Activated CD8-positive, alpha-beta memory T cell treated with anti-CD3 and anti-CD28 coated beads for 1 hour (primary cell): ENCODE data around the gene CHTF18.

Experiments used
- DNase-seq, 2 donors: peaks; one replicate each; pipeline ENCODE4 v3.0.0-alpha.2; 2020; ENCODE audit warnings: low read depth in 1 of 2; ENCODE audit errors: extremely low read depth in 1 of 2

CHTF18 gene

DNA sequence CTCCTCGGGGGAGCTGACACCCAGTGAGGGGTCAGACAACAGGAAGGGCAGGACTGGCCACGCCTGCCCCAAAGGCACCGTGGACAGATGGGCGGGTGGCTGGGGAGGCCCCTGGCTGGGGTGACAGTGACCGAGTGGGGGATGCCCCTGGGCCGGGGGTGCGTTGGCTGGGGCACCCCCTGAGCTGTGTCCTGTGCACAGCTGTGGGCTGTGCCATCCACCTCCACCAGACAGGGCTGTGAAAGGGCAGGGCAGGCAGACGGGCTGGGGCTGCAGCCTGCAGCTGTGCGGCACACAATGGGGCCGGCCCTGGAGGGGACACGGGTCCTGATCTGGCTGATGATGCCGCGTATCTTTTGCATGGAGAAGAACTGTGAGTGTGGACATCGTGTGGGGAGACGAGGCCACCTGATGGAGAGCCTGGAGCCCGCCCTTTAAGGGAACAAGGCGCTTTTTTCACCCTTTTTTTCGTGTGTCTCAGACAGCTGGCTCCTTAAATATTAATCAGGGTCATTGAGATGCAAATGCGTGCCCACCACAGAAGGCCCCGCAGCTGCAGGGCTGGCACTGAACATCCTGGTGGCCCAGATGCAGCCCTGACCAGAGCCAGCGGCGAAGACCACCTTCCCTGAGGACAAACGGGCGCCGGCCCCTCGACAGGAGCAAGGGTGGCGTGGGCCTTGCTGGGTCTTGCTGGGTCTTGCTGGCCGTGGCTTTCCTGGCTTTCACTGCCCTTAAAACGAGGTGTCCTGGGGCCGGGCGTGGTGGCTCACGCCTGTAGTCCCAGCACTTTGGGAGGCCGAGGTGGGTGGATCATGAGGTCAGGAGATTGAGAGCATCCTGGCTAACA is 54.5 kb downstream of the CHTF18 start:
- DNase-seq: no peak

GRCh38 chr16:843771-844170 is 55.4 kb downstream of the CHTF18 start:
- no peak for DNase-seq

- no peak for DNase-seq
These were observed 56.4 kb downstream of the CHTF18 start for GRCh38 chr16:844638-845350.

GRCh38 chr16:845351-845745 is 56.9 kb downstream of the CHTF18 start:
- no peak for DNase-seq

DNA sequence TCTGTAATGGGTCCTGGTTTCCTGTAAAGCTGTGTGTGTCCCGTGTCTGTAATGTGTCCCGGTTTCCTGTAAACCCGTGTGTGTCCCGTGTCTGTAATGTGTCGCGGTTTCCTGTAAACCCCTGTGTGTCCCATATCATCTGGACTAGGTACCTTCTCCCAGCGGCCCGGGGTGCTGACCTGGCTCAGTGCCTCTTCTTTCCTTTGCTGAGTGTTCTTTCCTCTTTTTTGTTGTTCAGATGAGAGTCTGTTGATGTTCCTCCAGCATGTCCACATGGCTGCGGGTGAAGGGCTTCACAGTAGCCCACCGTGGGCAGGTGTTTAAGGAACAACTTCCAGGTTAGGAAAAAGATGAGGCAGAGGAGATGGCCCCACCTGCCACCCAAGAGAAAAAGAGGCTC is 58.7 kb downstream of the CHTF18 start:
- DNase-seq: no peak
